ENCODE measurements around the gene RPTOR.
A peak's percentile ranks its signal among the peaks of the same experiment; 100 is the strongest.

The RPTOR gene

GRCh38 chr17:80825471-80826345 is 281.1 kb downstream of the RPTOR start:
- DNase-seq: no peak

GRCh38 chr17:80826346-80826954 is 281.8 kb downstream of the RPTOR start:
- no peak for DNase-seq

DNA sequence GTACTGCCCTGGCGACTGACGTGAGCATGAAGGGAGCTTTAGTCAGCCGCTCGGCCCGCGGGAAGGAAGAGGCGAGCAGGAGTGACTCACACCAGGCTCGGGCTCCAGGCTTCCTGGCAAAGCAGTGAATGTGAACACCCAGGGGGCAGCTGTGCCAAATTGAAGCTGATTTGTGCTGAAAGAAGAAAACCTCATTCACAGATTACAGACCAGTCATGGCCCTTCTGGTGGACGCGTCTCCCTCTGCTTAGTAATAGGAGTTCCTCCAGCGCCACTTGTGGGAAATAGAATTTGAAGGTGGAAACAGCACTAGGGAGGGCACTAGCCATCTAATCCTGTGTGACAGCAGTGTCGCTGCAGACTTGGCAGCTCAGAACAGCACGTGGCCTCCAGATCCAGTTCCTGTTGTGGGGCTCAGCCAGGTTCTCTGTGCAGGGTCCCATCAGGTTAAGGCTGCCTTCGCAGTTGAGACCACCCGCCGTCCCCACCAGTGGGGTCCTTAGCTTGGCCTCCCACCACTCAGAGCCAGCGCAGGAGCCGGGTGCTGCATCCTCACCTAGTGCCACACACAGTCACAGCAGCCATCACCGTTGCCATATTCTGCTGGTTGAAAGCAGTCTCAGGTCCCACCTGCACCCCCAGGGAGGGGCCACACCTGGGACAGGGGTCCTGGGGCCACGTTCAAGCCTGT is 282.5 kb downstream of the RPTOR start:
- no peak for DNase-seq

DNA sequence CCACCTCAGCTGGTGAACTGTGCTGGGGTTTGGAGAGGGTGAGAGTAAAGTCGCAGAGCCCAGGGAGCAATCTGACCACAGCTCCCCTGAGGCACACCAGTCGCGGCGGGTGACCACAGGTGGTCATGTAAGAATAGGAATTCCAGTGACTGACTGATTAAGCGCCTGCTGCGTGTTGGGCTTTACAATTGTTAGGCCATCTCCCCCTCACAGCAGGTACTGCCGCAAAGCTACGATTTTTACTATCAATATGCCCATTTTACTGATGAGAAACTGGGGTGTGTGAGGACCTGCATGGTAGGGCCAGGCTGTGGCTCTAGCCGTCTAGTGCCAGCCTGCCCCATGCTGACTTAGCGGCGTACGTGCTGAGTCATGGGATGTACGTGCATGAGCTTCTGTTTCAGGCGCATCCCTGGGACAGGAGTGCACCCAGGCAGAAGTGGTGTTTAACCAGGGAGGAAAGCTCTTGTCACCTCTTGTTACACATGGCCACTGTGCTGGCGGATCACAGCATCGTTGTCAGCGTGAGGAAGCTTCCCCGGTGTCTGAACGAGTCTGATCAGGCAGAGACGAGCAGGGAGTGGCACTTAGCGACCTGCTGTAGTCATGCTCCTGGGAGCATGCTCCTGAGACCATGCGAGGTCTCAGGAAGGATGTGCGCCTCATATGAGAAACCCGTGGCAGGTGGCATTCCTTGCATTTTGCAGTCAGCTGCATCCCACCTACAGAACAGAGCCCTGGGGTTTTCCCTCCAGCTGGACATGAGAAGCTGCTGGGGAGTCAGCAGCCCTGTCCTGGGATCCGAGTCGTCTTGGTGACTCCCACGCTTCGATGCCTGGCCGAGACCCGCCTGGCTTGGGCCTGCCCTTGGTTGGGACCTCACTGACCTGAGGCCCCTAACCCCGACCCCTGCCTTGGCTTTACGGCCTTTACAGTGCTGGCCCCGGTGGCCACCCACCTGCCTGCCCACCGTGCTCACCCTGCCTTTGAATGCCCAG is 283.3 kb downstream of the RPTOR start:
- no peak for DNase-seq

DNA sequence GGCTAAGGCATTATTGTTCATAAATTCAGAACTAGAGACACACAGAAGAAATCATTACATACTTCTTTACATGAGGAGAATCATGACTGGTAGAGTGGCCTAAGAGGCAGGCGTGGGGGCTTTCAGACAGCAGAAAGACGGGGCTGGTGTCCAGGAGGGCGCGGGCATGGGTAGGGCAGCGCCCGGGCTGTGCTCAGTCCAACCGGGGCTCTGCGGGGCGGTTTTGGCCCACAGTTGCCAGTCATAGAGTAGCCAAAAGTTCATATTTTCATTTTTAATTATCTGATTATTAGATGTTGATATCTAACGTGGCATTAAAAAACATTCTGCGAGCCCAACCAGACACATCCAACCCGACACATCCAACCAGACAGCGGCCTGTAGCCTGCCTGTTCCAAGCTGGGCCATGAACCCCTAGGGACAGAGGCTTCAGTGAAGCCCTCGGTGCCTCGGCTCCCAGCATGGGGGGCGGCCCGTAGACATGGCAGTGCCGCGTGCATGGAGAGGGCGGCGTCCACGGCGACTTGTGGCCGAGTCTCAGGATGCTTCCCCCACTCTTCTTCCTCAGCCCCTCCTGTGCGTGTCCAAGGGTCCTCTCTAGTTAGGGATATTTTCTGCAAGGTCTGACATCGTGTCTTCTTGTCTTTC is 284.7 kb downstream of the RPTOR start:
- DNase-seq: no peak

- DNase-seq: no peak
Observed at GRCh38 chr17:80830020-80830780, 285.6 kb downstream of the RPTOR start.

DNA sequence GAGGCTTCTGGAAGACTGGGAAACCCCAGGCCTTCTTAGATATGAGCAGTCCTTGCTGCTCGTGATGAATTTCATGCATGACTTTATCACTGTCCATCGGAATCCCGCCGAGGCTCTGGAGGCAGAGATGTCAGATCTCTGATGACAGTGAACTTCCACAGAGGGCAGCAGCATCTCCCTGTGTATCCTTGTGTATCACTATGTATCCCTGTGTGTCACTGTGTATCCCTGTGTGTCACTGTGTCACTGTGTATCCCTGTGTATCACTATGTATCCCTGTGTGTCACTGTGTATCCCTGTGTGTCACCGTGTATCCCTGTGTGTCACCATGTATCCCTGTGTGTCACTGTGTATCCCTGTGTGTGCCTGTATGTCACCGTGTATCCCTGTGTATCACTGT is 286.9 kb downstream of the RPTOR start:
- no peak for DNase-seq

DNA sequence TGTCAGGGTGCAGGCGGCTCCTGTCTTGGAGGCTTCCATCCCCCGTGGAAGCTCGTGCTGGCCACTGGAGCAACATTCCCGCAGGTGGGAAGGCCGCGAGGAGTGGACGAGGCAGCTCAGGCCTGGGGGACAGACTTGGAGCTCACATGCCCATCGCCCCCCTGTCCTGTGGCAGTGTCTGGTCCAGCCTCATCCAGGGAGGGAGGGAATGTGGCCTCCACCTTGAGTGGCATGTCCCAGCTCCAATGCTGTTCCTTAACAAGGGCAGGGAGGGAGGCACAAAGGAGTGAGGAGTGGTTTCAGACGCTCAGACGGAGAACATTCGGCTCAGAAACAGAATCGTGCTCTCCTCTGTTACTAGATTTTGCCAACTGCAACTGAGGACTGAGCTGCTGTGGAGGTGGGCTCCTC is 287.6 kb downstream of the RPTOR start:
- DNase-seq: no peak

GRCh38 chr17:80832888-80833583 is 288.4 kb downstream of the RPTOR start:
- DNase-seq: peak; percentile 77 to 79

DNA sequence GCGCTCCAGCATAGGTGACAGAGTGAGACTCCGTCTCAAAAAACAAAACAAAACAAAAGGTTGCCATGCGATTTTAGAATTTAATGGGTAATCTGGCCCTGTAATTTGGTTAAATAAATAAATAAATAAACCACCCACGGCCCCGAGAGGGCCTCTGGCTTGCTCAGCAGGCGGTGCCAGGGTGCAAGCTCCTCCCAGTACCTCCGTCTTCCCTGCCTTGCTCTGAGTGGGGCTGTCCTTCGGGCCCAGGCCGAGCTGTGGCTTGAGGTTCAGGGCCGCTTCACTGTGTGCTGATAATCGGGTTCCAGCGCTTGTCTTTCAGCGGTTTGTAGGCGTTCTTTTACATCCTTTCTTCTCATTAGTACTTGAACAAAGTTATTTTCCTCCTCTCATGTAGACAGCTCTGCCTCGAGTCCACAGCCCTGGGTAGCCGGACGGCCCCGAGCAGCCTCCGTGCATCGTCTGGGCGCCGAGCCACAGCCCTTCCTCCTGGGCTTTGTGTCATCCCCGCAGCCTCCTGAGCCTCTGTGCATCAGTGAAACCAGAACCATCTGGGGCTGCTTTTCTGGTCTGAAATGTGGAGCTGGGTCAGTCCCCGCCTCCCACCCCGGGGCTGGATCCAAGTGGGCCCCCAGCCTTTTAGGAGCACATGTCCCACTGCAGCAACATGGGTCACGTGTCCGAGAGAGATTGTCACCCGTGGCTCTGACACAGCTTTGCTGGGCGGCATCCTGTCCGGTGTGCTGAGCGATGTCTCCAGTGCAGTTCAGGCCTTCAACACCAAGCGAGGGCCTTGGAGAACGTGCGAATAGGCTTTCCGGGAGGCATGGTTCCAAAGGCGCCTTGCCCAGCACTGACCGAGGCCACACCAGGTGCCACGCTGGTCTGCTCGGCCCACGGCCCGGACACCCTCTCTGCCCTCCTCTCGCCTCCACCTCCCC is 289.6 kb downstream of the RPTOR start:
- no peak for DNase-seq

DNA sequence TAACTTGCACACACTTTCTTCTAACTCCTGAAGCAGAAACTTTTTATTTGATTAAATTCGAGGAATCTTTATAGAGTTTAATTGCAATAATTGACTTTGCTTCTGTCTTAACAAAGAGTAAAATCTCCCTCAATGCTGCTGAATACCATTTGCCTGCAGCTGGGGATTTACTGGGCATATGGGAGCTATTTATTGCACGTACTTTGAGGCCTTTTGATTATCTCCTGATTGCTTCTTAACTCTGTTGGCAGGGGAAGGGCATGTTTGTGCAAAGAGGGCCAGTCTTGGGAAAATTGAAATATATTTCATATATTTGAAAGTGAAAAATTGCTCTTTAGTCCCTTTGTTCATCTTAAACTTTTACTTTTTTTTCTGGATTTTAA is 290.2 kb downstream of the RPTOR start:
- DNase-seq: no peak

DNA sequence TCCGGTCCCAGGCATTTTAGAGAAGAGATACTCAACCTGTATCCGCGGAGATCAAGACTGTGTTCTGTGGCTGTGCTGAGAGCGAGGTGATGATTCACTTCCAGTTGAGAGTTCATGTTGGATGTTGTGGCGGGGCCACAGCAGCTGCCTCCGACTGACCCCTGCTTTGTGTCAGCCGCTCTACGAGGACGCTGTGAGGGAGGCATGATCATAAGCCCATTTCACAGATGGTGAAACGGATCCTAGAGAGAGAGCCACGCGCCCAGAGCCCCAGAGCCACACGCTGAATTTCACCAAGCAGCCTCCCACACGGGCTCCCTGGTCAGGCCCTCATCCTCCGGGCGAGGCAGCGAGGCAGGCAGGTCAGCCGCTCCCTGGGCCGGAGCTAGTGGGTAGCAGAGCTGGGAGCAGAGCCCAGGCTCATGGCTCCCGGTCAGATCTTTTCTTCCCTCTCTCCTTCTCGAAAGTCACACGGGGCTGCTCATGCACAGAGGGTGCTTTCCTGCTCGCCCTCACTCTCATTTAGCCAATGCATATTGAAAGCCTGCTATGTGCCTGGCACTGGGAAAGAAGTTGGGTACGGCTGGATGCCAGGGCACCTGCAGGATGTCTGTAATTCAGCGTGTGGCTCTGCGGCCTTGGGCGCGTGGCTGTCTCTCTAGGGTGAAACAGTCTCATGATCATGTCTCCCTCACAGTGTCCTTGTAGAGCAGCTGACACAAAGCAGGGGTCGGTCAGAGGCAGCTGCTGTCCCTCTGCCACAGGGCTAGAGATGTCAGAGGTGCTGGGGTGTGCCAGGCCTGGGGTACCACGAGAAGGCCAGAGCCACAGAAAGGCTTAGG is 291.4 kb downstream of the RPTOR start:
- no peak for DNase-seq

- no peak for DNase-seq
Observed at GRCh38 chr17:80836658-80836965, 292.0 kb downstream of the RPTOR start.

GRCh38 chr17:80836971-80837481 is 292.4 kb downstream of the RPTOR start:
- no peak for DNase-seq

GRCh38 chr17:80837711-80838110 is 293.1 kb downstream of the RPTOR start:
- DNase-seq: no peak

DNA sequence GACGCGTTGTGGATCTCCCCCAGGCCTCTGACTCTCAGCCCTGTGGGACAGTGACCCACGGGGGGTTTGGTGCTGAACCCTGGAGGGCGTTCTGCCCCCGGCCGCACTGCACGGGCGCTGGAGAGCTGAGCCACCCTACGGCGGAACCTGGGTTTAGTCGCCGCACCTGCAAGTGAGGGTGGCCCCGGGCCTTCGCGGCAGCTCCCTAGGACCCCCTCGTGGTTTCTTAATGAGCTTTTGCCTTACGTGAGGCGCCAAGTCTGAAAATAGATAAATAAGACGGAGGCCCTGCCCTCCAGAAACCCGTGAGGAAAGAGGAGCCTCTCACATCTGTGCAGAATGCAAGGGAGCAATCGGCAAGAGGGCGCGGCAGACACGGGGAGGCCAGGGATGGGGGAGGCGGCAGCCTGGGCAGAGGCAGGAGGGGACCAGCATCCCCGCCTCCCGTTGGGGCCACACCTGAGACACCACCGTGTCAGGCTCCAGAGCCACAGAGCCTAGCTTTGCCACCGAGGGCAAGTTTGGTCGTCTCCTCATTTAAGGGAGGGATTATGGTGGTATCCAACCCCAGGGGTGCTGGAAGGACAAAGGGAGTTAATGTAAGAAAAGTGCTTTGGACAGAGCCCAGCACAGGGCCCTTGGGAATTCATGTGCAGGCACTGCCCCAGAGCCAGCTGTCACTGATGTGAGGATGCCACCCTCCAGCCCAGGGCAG is 293.8 kb downstream of the RPTOR start:
- no peak for DNase-seq

- no peak for DNase-seq
Observed at GRCh38 chr17:80839026-80839345, 294.3 kb downstream of the RPTOR start.

DNA sequence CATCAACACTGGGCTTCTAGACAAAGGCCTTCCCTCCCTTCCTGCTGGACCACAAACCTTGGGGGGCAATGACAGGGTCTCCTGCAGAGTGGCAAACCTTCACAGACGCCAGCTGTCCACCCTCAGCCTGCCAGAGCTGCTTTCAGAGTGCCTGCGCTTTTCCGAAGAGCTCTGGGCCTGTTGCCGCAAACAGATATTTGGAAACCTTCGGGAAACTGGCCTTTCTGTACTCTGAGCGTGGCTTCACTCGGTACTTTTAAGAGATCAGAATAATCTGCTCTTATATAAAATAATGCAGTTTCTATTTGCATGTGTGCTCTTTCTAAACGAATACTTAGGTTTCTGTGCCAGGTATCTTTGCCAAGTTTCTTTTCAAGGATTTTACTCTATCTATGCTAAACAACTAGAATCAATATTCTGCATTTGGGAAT is 294.9 kb downstream of the RPTOR start:
- DNase-seq: no peak
